RWPE2 (cell line): Measurements from ENCODE around the gene ZBP1.
A peak's percentile ranks its signal among the peaks of the same experiment; 100 is the strongest.

Experiments used
- ATAC-seq: fragments of 200-7000 bp; cut with Tn5 transposase; 3 replicates; pipeline ENCODE4 v1.9.1; 2021; ENCODE audit warnings: low read depth
- DNase-seq: peaks from one replicate; pipeline ENCODE4 v3.0.0-alpha.2; 2020; ENCODE audit warnings: low spot score
- H3K27ac ChIP-seq: fragments of 450-650 bp; 2 replicates; pipeline ENCODE4 v1.5.1; 2017; ENCODE audit warnings: mild to moderate bottlenecking; ENCODE audit not compliant: poor library complexity, severe bottlenecking
- H3K27me3 ChIP-seq: fragments of 250-450 bp; sonication (Bioruptor Pico); 2 replicates; pipeline ENCODE4 v1.5.1; 2021; ENCODE audit warnings: mild to moderate bottlenecking, moderate library complexity; ENCODE audit not compliant: insufficient read depth, poor library complexity, severe bottlenecking
- H3K36me3 ChIP-seq: fragments of 250-450 bp; sonication (Bioruptor Pico); 2 replicates; pipeline ENCODE4 v1.5.1; 2020; ENCODE audit warnings: low read depth, mild to moderate bottlenecking, moderate library complexity
- H3K4me1 ChIP-seq: fragments of 250-450 bp; sonication (Bioruptor Pico); 2 replicates; pipeline ENCODE4 v1.5.1; 2021; ENCODE audit warnings: mild to moderate bottlenecking, moderate library complexity; ENCODE audit not compliant: insufficient read depth, poor library complexity, severe bottlenecking
- H3K4me3 ChIP-seq: fragments of 250-450 bp; sonication (Bioruptor Pico); 2 replicates; pipeline ENCODE4 v1.5.1; 2021; ENCODE audit warnings: mild to moderate bottlenecking, moderate library complexity; ENCODE audit not compliant: severe bottlenecking
- H3K9me3 ChIP-seq: fragments of 250-450 bp; sonication (Bioruptor Pico); 2 replicates; pipeline ENCODE4 v1.5.1; 2021; ENCODE audit warnings: mild to moderate bottlenecking, moderate library complexity; ENCODE audit not compliant: severe bottlenecking
- TF ChIP-seq, protein P1 (sequence below): fragments of 450-650 bp; IDR thresholded peaks from one replicate; pipeline ENCODE4 v1.5.1; 2017; ENCODE audit warnings: mild to moderate bottlenecking, moderate library complexity; ENCODE audit not compliant: poor library complexity, severe bottlenecking

Gene ZBP1

DNA sequence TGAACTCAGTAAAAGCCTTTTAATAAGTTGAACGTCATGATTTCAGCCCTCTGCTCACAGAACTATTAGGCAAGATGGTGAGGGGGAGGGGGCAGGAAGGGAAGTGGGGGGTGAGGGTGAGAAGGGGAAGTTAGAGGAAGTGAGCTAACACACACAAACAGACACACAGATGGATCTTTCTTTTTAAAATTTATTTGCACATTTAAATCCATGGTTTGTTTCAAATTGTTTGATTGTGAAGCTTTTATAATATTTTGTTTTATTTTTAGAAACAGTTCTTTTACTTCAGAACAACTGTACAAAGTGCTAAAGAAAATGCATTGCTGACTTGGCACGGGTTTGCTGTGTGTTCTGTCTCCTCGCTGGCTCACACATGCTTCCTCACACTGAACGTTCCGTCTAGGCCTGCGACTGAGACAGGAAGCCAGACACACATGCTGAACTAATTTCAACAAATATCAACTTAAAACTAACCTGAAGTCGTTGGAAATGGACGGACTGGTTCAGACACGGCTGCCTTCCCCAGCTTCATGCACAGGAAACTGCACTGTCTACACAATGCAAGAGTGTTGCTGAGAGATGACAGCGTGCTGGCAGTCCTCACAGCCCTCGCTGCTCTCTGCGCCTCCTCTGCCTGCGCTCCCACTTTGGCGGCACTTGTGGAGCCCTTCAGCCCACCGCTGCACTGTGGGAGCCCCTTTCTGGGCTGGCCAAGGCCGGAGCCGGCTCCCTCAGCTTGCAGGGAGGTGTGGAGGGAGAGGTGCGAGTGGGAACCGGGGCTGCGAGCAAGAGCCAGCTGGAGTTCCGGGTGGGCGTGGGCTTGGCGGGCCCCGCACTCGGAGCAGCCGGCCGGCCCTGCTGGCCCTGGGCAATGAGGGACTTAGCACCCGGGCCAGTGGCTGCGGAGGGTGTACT is 8.1 kb upstream of the ZBP1 start:
- Histone ChIP-seq H3K27ac (peak overlapping the region; percentile 45), H3K27me3 (no peaks in the 10 kb centered on the region), H3K4me1 (peaks cover 9% of the 10 kb centered on the region), H3K9me3 (peaks cover 5% of the 10 kb centered on the region), H3K36me3 (no peaks in the 10 kb centered on the region), H3K4me3 (no peak overlapping the region)
- TF ChIP-seq, protein P1, sequence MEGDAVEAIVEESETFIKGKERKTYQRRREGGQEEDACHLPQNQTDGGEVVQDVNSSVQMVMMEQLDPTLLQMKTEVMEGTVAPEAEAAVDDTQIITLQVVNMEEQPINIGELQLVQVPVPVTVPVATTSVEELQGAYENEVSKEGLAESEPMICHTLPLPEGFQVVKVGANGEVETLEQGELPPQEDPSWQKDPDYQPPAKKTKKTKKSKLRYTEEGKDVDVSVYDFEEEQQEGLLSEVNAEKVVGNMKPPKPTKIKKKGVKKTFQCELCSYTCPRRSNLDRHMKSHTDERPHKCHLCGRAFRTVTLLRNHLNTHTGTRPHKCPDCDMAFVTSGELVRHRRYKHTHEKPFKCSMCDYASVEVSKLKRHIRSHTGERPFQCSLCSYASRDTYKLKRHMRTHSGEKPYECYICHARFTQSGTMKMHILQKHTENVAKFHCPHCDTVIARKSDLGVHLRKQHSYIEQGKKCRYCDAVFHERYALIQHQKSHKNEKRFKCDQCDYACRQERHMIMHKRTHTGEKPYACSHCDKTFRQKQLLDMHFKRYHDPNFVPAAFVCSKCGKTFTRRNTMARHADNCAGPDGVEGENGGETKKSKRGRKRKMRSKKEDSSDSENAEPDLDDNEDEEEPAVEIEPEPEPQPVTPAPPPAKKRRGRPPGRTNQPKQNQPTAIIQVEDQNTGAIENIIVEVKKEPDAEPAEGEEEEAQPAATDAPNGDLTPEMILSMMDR, result no peak
- peak; percentile 67 for ATAC-seq
- peak; percentile 59 for DNase-seq

DNA sequence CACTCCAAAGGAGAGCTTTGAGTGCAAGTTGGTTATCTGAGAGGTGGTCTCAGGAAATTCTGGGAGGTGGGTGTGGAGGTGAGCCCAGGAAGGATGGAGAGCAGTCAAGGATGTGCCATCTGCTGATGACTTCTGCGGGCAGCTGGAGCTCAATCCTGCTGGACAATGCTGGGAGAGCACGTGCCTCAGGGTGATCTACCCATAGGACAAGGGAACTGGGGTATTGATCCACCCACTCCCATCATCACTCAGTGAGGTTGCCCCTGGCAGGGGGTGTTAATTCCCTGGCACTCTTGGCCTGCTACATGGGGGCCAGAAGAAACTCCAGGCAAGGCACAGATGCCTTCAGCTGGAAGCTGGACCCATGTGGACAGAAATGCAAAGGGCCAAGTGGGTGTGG is 7.1 kb upstream of the ZBP1 start:
- no peaks in the 10 kb centered on the region for H3K27me3 ChIP-seq
- ATAC-seq, result no peak
- TF ChIP-seq, protein P1, result no peak
- no peak overlapping the region for H3K27ac ChIP-seq
- no peaks in the 10 kb centered on the region for H3K36me3 ChIP-seq
- H3K4me3 ChIP-seq, result no peak overlapping the region
- peaks cover 5% of the 10 kb centered on the region for H3K9me3 ChIP-seq
- H3K4me1 ChIP-seq, result peaks cover 13% of the 10 kb centered on the region
- peak; percentile 65 for DNase-seq

DNA sequence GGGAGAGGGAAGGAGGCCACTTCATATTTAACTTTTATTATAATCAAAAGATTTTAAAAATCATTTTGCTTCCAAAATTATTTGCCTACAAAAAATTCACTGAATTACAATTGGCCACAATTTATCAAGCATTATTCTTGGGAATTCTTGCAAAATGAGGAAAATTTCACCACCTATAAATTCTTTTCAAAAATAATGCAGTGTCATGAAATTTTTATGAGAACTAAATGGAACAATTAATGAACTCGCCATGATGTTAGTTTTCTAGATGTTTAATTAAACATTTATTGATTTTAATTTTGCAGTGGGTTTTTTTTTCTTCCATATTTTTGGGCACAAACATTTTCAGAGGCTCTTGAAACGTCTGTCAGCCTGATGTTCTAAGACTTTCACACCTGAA is 5.8 kb upstream of the ZBP1 start:
- TF ChIP-seq, protein P1, result no peak
- no peak for ATAC-seq
- H3K9me3 ChIP-seq, result peaks cover 5% of the 10 kb centered on the region
- no peak overlapping the region for H3K4me3 ChIP-seq
- H3K36me3 ChIP-seq, result no peaks in the 10 kb centered on the region
- no peak overlapping the region for H3K27ac ChIP-seq
- DNase-seq, result no peak
- no peaks in the 10 kb centered on the region for H3K27me3 ChIP-seq
- peaks cover 27% of the 10 kb centered on the region for H3K4me1 ChIP-seq

DNA sequence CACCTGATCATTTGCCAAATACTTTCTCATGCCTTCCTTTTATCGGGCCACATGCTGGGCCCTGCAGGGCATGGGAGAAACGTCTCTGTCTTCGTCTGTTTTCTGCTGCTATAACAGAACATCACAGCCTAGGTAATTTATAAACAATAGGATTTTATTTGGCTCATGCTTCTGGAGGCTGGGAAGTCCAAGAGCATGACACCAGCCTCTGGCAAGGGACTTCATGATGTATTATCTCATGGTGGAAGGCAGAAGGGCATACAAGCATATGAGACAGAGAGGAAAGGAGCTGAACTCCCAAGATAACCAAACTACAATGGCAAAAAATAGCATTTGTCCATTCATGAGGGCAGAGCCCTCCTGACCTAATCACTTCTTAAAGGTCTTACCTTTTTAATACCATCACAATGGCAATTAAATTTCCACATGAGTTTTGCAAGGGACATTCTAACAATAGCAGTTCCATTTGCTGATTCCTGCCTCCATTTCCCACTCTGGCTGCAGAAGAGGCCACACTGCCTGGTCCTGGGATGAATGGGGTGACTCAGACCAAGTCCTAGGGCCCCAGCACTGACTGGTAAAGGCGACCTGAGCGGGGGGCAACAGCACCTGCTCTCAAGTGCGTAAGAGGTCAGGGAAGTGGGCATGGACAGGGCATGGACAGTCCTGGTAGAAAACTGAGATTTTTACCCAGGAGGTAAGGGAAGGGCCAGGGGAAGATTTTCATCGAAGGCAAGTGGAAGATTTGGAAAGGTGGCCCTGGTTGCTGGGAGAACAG is 5.1 kb upstream of the ZBP1 start:
- Histone ChIP-seq H3K9me3 (peaks cover 5% of the 10 kb centered on the region), H3K27me3 (no peaks in the 10 kb centered on the region), H3K27ac (no peak overlapping the region), H3K36me3 (no peaks in the 10 kb centered on the region), H3K4me3 (no peak overlapping the region), H3K4me1 (peaks cover 33% of the 10 kb centered on the region)
- ATAC-seq (no peak), DNase-seq (peak; percentile 71)
- TF ChIP-seq, protein P1, result no peak
